A673 (cell line): ENCODE results near the gene HMGB1. TPM values are rescaled to one million over a fixed set of nuclear protein-coding genes. Genes with fewer than 3 reads are reported as not detected.

ENCODE experiments used
- BruUV-seq: library from RNA; stranded (reverse); fragments of 400-500 nt; replicated peaks from 2 replicates; lab custom pipeline; 2021; lab: Mats Ljungman, UMichigan
- CTCF ChIA-PET: fragments of 300-600 bp; sonication (Branson Sonifier 250); formaldehyde crosslinking; loops from one replicate; lab custom pipeline; 2022; ENCODE audit warnings: antibody characterized with exemption; lab: Charles Lee
- POLR2A ChIA-PET: fragments of 300-600 bp; sonication (Branson Sonifier 250); formaldehyde crosslinking; loops from one replicate; lab custom pipeline; 2022; ENCODE audit warnings: antibody characterized with exemption; ENCODE audit not compliant: low non-redundant PET; lab: Charles Lee
- DNase-seq: peaks from one replicate; pipeline ENCODE4 v3.0.0-alpha.2; 2015; ENCODE audit warnings: low spot score
- H3K27ac ChIP-seq: fragments of 200-600 bp; sonication (generic); 2 replicates; pipeline ENCODE4 v1.5.1; 2016; ENCODE audit warnings: mixed run types, low read depth, mild to moderate bottlenecking, mixed read lengths, antibody characterized with exemption, low read length; ENCODE audit not compliant: poor library complexity, severe bottlenecking
- H3K27me3 ChIP-seq: fragments of 200-600 bp; sonication (generic); replicated peaks from 2 replicates; pipeline ENCODE4 v1.6.1; 2017; ENCODE audit warnings: mixed run types, low read depth, mild to moderate bottlenecking, mixed read lengths, antibody characterized with exemption, low read length; ENCODE audit not compliant: insufficient read depth, poor library complexity
- H3K36me3 ChIP-seq: fragments of 200-600 bp; sonication (generic); 2 replicates; pipeline ENCODE4 v1.6.1; 2016; ENCODE audit warnings: mixed run types, mild to moderate bottlenecking, mixed read lengths, antibody characterized with exemption, low read length; ENCODE audit not compliant: insufficient read depth, poor library complexity, severe bottlenecking
- H3K4me1 ChIP-seq: fragments of 200-600 bp; sonication (generic); 2 replicates; pipeline ENCODE4 v1.6.1; 2017; ENCODE audit warnings: mixed run types, mild to moderate bottlenecking, mixed read lengths, antibody characterized with exemption, low read length; ENCODE audit not compliant: insufficient read depth, poor library complexity, severe bottlenecking
- H3K4me3 ChIP-seq: fragments of 200-600 bp; sonication (generic); 2 replicates; pipeline ENCODE4 v1.5.1; 2016; ENCODE audit warnings: low read depth, mixed run types, mild to moderate bottlenecking, mixed read lengths, low read length; ENCODE audit not compliant: poor library complexity, severe bottlenecking
- H3K9me3 ChIP-seq: fragments of 200-600 bp; sonication (generic); 2 replicates; pipeline ENCODE4 v1.6.1; 2016; ENCODE audit warnings: mixed run types, low read depth, mild to moderate bottlenecking, mixed read lengths, antibody characterized with exemption, low read length; ENCODE audit not compliant: poor library complexity, severe bottlenecking
- EZH2 ChIP-seq: fragments of 200-600 bp; sonication (generic); IDR thresholded peaks from 2 replicates; pipeline ENCODE4 v1.6.1; 2017; ENCODE audit warnings: borderline replicate concordance, low read depth, mild to moderate bottlenecking, mixed read lengths, antibody characterized with exemption, low read length; ENCODE audit not compliant: poor library complexity, severe bottlenecking
- intact Hi-C: fragments of 100-400 bp; cut with micrococcal nuclease; formaldehyde crosslinking; loops from one replicate; pipeline ENCODE4 v1.10.0; 2022; ENCODE audit not compliant: unreplicated experiment
- total RNA-seq: library from RNA; stranded (reverse); gene quantifications from 2 replicates; pipeline ENCODE4 v1.2.3, GENCODE V29; 2021
- TF ChIP-seq, protein P1 (sequence below): fragments of 300-800, 200-600 bp; sonication (generic); conservative IDR thresholded peaks from 2 replicates; pipeline ENCODE4 v1.5.1; 2017; ENCODE audit warnings: low read depth, mild to moderate bottlenecking, antibody characterized with exemption, low read length, moderate library complexity, mixed read lengths

HMGB1 gene
- total RNA-seq, 1 experiment from 2014 or later, result 1,602 TPM

- no peaks in the 10 kb centered on the region for H3K9me3 ChIP-seq
- no peaks in the 10 kb centered on the region for H3K36me3 ChIP-seq
- CTCF ChIA-PET, result no interaction called here
- H3K4me3 ChIP-seq, result no peak overlapping the region
- no peak for DNase-seq
- no peaks in the 10 kb centered on the region for H3K27me3 ChIP-seq
- TF ChIP-seq, protein P1, sequence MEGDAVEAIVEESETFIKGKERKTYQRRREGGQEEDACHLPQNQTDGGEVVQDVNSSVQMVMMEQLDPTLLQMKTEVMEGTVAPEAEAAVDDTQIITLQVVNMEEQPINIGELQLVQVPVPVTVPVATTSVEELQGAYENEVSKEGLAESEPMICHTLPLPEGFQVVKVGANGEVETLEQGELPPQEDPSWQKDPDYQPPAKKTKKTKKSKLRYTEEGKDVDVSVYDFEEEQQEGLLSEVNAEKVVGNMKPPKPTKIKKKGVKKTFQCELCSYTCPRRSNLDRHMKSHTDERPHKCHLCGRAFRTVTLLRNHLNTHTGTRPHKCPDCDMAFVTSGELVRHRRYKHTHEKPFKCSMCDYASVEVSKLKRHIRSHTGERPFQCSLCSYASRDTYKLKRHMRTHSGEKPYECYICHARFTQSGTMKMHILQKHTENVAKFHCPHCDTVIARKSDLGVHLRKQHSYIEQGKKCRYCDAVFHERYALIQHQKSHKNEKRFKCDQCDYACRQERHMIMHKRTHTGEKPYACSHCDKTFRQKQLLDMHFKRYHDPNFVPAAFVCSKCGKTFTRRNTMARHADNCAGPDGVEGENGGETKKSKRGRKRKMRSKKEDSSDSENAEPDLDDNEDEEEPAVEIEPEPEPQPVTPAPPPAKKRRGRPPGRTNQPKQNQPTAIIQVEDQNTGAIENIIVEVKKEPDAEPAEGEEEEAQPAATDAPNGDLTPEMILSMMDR, result no peak
- no peak for TF ChIP-seq EZH2
- intact Hi-C loops, result no loop called here
- no peak overlapping the region for H3K27ac ChIP-seq
- no TSS peak for BruUV-seq
- H3K4me1 ChIP-seq, result no peaks in the 10 kb centered on the region
- POLR2A ChIA-PET, result no interaction called here
These were observed 28.1 kb upstream of the HMGB1 start for GRCh38 chr13:30493658-30494381.

GRCh38 chr13:30487075-30487470, 21.3 kb upstream of the HMGB1 start:
- H3K27ac ChIP-seq, result no peak overlapping the region
- no peak overlapping the region for H3K4me3 ChIP-seq
- no peaks in the 10 kb centered on the region for H3K4me1 ChIP-seq
- H3K9me3 ChIP-seq, result no peaks in the 10 kb centered on the region
- BruUV-seq, result no TSS peak
- intact Hi-C loops, result no loop called here
- ChIA-PET CTCF (no interaction called here), POLR2A (no interaction called here)
- TF ChIP-seq, protein P1, result no peak
- TF ChIP-seq EZH2, result no peak
- H3K36me3 ChIP-seq, result no peaks in the 10 kb centered on the region
- no peak for DNase-seq
- no peaks in the 10 kb centered on the region for H3K27me3 ChIP-seq

GRCh38 chr13:30486230-30487074, 20.7 kb upstream of the HMGB1 start:
- DNase-seq, result no peak
- CTCF ChIA-PET, result no interaction called here
- no TSS peak for BruUV-seq
- no peak overlapping the region for H3K4me3 ChIP-seq
- no peaks in the 10 kb centered on the region for H3K36me3 ChIP-seq
- no peaks in the 10 kb centered on the region for H3K4me1 ChIP-seq
- intact Hi-C loops, result no loop called here
- no peaks in the 10 kb centered on the region for H3K27me3 ChIP-seq
- H3K9me3 ChIP-seq, result no peaks in the 10 kb centered on the region
- TF ChIP-seq, protein P1, result no peak
- POLR2A ChIA-PET, result no interaction called here
- no peak overlapping the region for H3K27ac ChIP-seq
